Skeletal muscle cell (primary cell): ENCODE measurements around the gene FOXN4.

Experiments used
- DNase-seq: peaks from one replicate; pipeline ENCODE4 v3.0.0-alpha.2; 2010; ENCODE audit warnings: low read depth
- H3K4me3 ChIP-seq: 2 replicates; pipeline ENCODE4 v1.5.1; 2011; ENCODE audit warnings: low read depth, mild to moderate bottlenecking, control low read depth, low read length, moderate library complexity

The FOXN4 gene

DNA sequence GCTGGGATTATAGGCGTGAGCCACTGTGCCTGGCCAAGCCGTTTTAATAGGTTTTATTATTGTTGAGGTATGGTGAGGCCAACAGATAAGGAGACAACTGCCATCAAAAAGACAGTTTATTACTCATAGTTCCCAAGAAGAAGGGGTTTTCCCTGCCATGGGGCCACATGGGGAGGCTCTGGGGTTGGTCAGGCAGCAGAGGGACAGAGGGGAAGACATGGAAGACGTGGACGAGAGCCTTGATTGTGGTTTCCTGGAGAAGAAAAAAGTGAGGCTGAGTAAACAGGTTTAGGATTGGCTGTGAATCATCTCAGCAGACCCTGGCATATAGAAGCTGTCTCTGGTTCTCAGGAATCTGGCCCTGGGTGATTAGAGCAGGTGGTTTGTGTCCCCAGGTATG lies 69.9 kb downstream of the FOXN4 start:
- DNase-seq, result no peak
- H3K4me3 ChIP-seq, result no peak overlapping the region

- DNase-seq, result no peak
- H3K4me3 ChIP-seq, result no peak overlapping the region
These were observed 72.8 kb downstream of the FOXN4 start for GRCh38 chr12:109236257-109236656.

DNA sequence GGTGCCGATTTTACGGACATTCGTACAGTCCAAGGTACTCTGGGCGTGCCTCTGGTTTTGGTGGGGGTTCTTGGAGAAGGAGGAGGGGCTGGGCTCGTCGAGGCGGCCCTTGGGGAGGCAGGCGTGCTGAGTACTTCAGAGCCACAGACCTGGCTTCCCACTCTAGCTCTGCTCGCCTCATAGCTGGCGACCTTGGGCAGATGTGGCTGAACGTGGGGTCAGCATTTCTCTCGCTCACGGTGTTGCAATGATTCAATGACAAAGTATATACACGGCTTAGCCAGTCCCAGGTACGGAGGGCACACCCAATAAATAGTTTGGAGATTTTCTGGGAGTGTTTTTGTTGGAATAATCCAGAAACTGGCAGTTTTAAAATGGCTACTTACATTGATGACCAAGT lies 75.1 kb downstream of the FOXN4 start:
- no peak overlapping the region for H3K4me3 ChIP-seq
- no peak for DNase-seq

DNA sequence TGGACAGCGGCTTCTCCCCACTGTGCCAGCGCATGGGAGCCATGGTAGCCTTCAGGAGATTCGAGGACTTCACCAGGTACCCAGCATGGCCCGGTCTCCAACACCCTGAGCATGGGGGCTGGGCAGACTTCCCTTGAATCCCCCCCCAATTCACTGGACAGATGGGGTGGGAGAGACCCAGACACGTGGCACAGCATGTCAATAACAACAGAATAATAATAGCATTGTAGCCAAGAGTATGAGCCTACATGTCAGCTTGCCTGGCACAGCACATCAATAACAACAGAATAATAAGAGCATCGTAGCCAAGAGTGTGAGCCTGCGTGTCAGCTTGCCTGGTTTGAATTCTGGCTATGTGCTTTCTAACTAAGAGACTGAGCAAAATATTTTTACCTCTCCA lies 76.4 kb downstream of the FOXN4 start:
- H3K4me3 ChIP-seq, result no peak overlapping the region
- no peak for DNase-seq

- H3K4me3 ChIP-seq, result no peak overlapping the region
- DNase-seq, result no peak
These were observed 78.9 kb downstream of the FOXN4 start for GRCh38 chr12:109230193-109230592.

- H3K4me3 ChIP-seq, result no peak overlapping the region
These were observed 80.4 kb downstream of the FOXN4 start for GRCh38 chr12:109228664-109229063.

More at GRCh38 chr12:109228664-109229063, 80.4 kb downstream of the FOXN4 start:
- DNase-seq, result no peak
